Stimulated activated CD4-positive, alpha-beta T cell treated with anti-CD3 and anti-CD28 coated beads, Interleukin-4, amount 100 ng/mL, for 24 hours (primary cell): ENCODE measurements around the gene ORC2.

Source experiments
- DNase-seq: peaks from one replicate; pipeline ENCODE4 v3.0.0-alpha.2; 2020

Gene ORC2

DNA sequence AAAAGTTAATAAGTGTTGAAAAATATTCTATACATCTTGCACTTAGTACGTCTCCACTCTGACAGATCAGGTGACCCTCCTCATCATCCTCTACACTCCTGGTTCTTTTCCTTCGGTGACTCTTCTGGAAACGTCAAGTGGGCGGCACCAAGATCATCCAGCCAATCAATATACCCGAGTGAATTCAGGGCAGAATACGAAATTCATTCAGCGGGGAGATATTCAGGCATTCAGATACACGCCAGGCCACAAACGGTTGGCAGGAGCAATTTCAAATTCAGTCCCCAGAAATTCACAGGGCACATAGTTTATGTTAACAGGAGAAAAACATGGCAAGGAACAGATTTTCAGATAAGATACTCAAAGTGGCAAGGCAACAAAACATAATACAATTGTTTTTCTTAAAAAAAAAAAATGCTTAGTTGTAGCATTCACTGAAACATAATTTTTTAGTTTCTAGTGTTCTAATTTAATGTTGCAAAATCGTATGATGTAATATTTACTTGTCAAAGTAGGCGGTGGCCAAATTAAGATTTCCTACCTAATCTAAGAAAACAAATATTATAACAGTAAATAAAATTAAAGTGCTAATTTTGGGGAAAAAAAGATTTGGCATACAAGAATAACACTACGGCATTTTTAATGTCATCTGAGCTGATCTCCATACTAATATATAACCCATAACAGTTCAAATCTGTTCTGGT is 103.2 kb downstream of the ORC2 start:
- DNase-seq = peak; percentile 32
